ENCODE measurements around the gene FAM114A1. TPM values are rescaled to one million over a fixed set of nuclear protein-coding genes. Genes with fewer than 3 reads are reported as not detected.
"Not testable (repeated sequence)": the region's sequence is repeated elsewhere in the genome, so short reads cannot be mapped to it uniquely, and the experiment has no call there.

The FAM114A1 gene
- total and polyA plus RNA-seq, 4 donors, result 22.1 to 108 (median 53.9) TPM

DNA sequence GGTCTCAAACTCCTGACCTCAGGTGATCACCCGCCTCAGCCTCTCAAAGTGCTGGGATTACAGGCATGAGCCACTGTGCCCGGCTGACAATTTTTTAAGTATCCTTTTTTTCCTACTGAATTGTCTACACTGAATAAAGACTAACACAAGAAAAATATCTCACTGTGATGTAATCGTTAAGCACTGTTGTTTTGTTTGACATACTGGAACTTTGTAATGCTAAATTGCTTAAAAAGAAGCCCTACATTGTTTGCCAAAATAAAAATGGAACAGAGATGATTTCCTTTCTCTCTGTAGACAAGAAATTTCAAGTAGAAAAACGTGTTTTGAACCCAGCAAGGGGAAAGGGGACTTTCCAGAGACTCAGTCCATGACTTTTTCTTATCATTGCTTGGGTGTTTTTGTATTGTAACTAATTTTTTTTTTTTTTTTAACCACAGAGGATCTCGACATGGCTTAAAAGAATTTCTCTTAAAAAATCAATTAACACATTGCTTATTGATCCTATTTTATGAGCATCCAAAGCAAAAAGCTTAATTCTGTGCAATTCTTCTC, 89.7 kb downstream of the FAM114A1 start:
- WGBS, result 43% methylated on average over 5 of the region's 5 CpGs
- DNase-seq (ENCODE audit: low spot score), result no peak
- Histone ChIP-seq H3K4me3 (ENCODE audit: low read depth in 1 of 3, low read length in 3 of 3) (no peak overlapping the region), H3K4me1 (ENCODE audit: control insufficient read depth in 4 of 4, insufficient read depth in 4 of 4, low read length in 3 of 4) (no peaks in the 10 kb centered on the region), H3K36me3 (ENCODE audit: control insufficient read depth in 4 of 4, insufficient read depth in 3 of 4, low read depth in 1 of 4, low read length in 3 of 4) (no peaks in the 10 kb centered on the region), H3K27ac (ENCODE audit: low read depth in 1 of 2, low read length in 2 of 2) (no peak overlapping the region), H3K9ac (ENCODE audit: low read depth in 1 of 2, low read length in 2 of 2) (no peak overlapping the region), H3K27me3 (ENCODE audit: control insufficient read depth in 4 of 4, insufficient read depth in 4 of 4, low read length in 3 of 4) (no peaks in the 10 kb centered on the region), H3K9me3 (ENCODE audit: control insufficient read depth in 4 of 4, low read length in 3 of 4) (no peaks in the 10 kb centered on the region)
- TF ChIP-seq YY1 (IDR thresholded peaks at IDR 0.05) (no peak), HNF4A (conservative IDR thresholded peaks at IDR 0.05) (peak in 1 of 2 donors; percentile 10)

GRCh38 chr4:38957893-38958292, 90.3 kb downstream of the FAM114A1 start:
- H3K4me3 ChIP-seq (ENCODE audit: low read depth in 1 of 3, low read length in 3 of 3), result no peak overlapping the region
- no peaks in the 10 kb centered on the region for H3K4me1 ChIP-seq (ENCODE audit: control insufficient read depth in 4 of 4, insufficient read depth in 4 of 4, low read length in 3 of 4)
- no peak overlapping the region for H3K9ac ChIP-seq (ENCODE audit: low read depth in 1 of 2, low read length in 2 of 2)
- no peak overlapping the region for H3K27ac ChIP-seq (ENCODE audit: low read depth in 1 of 2, low read length in 2 of 2)
- no peak for DNase-seq (ENCODE audit: low spot score)
- H3K36me3 ChIP-seq (ENCODE audit: control insufficient read depth in 4 of 4, insufficient read depth in 3 of 4, low read depth in 1 of 4, low read length in 3 of 4), result no peaks in the 10 kb centered on the region
- TF ChIP-seq JUND (IDR thresholded peaks at IDR 0.05), result no peak
- TF ChIP-seq CTCF (IDR thresholded peaks at IDR 0.05; ENCODE audit: low read depth, low read length, missing input control), result no peak
- TF ChIP-seq, protein P1, sequence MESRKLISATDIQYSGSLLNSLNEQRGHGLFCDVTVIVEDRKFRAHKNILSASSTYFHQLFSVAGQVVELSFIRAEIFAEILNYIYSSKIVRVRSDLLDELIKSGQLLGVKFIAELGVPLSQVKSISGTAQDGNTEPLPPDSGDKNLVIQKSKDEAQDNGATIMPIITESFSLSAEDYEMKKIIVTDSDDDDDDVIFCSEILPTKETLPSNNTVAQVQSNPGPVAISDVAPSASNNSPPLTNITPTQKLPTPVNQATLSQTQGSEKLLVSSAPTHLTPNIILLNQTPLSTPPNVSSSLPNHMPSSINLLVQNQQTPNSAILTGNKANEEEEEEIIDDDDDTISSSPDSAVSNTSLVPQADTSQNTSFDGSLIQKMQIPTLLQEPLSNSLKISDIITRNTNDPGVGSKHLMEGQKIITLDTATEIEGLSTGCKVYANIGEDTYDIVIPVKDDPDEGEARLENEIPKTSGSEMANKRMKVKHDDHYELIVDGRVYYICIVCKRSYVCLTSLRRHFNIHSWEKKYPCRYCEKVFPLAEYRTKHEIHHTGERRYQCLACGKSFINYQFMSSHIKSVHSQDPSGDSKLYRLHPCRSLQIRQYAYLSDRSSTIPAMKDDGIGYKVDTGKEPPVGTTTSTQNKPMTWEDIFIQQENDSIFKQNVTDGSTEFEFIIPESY (IDR thresholded peaks at IDR 0.05), result no peak
- TF ChIP-seq NR2F2 (IDR thresholded peaks at IDR 0.05), result no peak
- no peak for TF ChIP-seq HNF4G (IDR thresholded peaks at IDR 0.05)
- H3K27me3 ChIP-seq (ENCODE audit: control insufficient read depth in 4 of 4, insufficient read depth in 4 of 4, low read length in 3 of 4), result no peaks in the 10 kb centered on the region
- 96% methylated on average over 3 of the region's 3 CpGs for WGBS
- no peaks in the 10 kb centered on the region for H3K9me3 ChIP-seq (ENCODE audit: control insufficient read depth in 4 of 4, low read length in 3 of 4)

- no peak overlapping the region for H3K27ac ChIP-seq (ENCODE audit: low read depth in 1 of 2, low read length in 2 of 2)
- no peak for DNase-seq (ENCODE audit: low spot score)
- no peaks in the 10 kb centered on the region for H3K9me3 ChIP-seq (ENCODE audit: control insufficient read depth in 4 of 4, low read length in 3 of 4)
- TF ChIP-seq RXRA (IDR thresholded peaks at IDR 0.05) (no peak), ATF3 (IDR thresholded peaks at IDR 0.05) (no peak), JUND (IDR thresholded peaks at IDR 0.05) (no peak), CTCF (IDR thresholded peaks at IDR 0.05; ENCODE audit: low read depth, low read length, missing input control) (no peak), YY1 (IDR thresholded peaks at IDR 0.05) (no peak), SP1 (IDR thresholded peaks at IDR 0.05) (no peak), HNF4G (IDR thresholded peaks at IDR 0.05) (no peak), EGR1 (IDR thresholded peaks at IDR 0.05; ENCODE audit: low read depth in 2 of 2) (no peak), FOXA2 (IDR thresholded peaks at IDR 0.05) (no peak)
- TF ChIP-seq, protein P1 (IDR thresholded peaks at IDR 0.05), result no peak
- no peaks in the 10 kb centered on the region for H3K4me1 ChIP-seq (ENCODE audit: control insufficient read depth in 4 of 4, insufficient read depth in 4 of 4, low read length in 3 of 4)
- no peak overlapping the region for H3K9ac ChIP-seq (ENCODE audit: low read depth in 1 of 2, low read length in 2 of 2)
- H3K4me3 ChIP-seq (ENCODE audit: low read depth in 1 of 3, low read length in 3 of 3), result no peak overlapping the region
- WGBS, result 94% methylated on average over 4 of the region's 4 CpGs
- H3K27me3 ChIP-seq (ENCODE audit: control insufficient read depth in 4 of 4, insufficient read depth in 4 of 4, low read length in 3 of 4), result no peaks in the 10 kb centered on the region
- H3K36me3 ChIP-seq (ENCODE audit: control insufficient read depth in 4 of 4, insufficient read depth in 3 of 4, low read depth in 1 of 4, low read length in 3 of 4), result no peaks in the 10 kb centered on the region
Observed at GRCh38 chr4:38958453-38959190, 91.0 kb downstream of the FAM114A1 start.

GRCh38 chr4:38959248-38959647, 91.6 kb downstream of the FAM114A1 start:
- H3K27ac ChIP-seq (ENCODE audit: low read depth in 1 of 2, low read length in 2 of 2); H3K9me3 ChIP-seq (ENCODE audit: control insufficient read depth in 4 of 4, low read length in 3 of 4); H3K4me1 ChIP-seq (ENCODE audit: control insufficient read depth in 4 of 4, insufficient read depth in 4 of 4, low read length in 3 of 4); DNase-seq (ENCODE audit: low spot score); H3K4me3 ChIP-seq (ENCODE audit: low read depth in 1 of 3, low read length in 3 of 3); H3K27me3 ChIP-seq (ENCODE audit: control insufficient read depth in 4 of 4, insufficient read depth in 4 of 4, low read length in 3 of 4); H3K36me3 ChIP-seq (ENCODE audit: control insufficient read depth in 4 of 4, insufficient read depth in 3 of 4, low read depth in 1 of 4, low read length in 3 of 4); H3K9ac ChIP-seq (ENCODE audit: low read depth in 1 of 2, low read length in 2 of 2): not testable (repeated sequence)
- 94% methylated on average over 5 of the region's 5 CpGs for WGBS

Measured in liver (tissue), 9 donors.